H9 (cell line): ENCODE measurements around the gene ANKFY1. TPM values are rescaled to one million over a fixed set of nuclear protein-coding genes. Genes with fewer than 3 reads are reported as not detected.

Source experiments
- DNase-seq: peaks from one replicate; pipeline ENCODE4 v3.0.0-alpha.2; 2017
- H2AFZ ChIP-seq: one replicate; pipeline ENCODE4 v1.6.1; 2013; ENCODE audit warnings: mild to moderate bottlenecking, low read length, control low read depth, moderate library complexity
- H2AK5ac ChIP-seq: 2 replicates; pipeline ENCODE4 v1.6.1; 2013; ENCODE audit warnings: low read length, control low read depth, mixed read lengths; ENCODE audit not compliant: insufficient read length
- H2BK120ac ChIP-seq: one replicate; pipeline ENCODE4 v1.6.1; 2013; ENCODE audit warnings: low read depth, mild to moderate bottlenecking, low read length, control low read depth, inconsistent platforms; ENCODE audit not compliant: poor library complexity, severe bottlenecking
- H2BK12ac ChIP-seq: 2 replicates; pipeline ENCODE4 v1.6.1; 2013; ENCODE audit warnings: low read length, control low read depth, mixed read lengths, low read depth; ENCODE audit not compliant: insufficient read length
- H2BK15ac ChIP-seq: 2 replicates; pipeline ENCODE4 v1.6.1; 2013; ENCODE audit warnings: low read depth, low read length, control low read depth
- H2BK20ac ChIP-seq: one replicate; pipeline ENCODE4 v1.6.1; 2013; ENCODE audit warnings: low read depth, mild to moderate bottlenecking, low read length, control low read depth, inconsistent platforms; ENCODE audit not compliant: poor library complexity, severe bottlenecking
- H2BK5ac ChIP-seq: 2 replicates; pipeline ENCODE4 v1.6.1; 2013; ENCODE audit warnings: low read length, control low read depth, mixed read lengths; ENCODE audit not compliant: insufficient read length
- H3K14ac ChIP-seq: 2 replicates; pipeline ENCODE4 v1.6.1; 2013; ENCODE audit warnings: low read length, control low read depth; ENCODE audit not compliant: insufficient read depth
- H3K18ac ChIP-seq: 2 replicates; pipeline ENCODE4 v1.6.1; 2013; ENCODE audit warnings: low read depth, mild to moderate bottlenecking, mixed read lengths, low read length, control low read depth; ENCODE audit not compliant: insufficient read length
- H3K23ac ChIP-seq: 2 replicates; pipeline ENCODE4 v1.6.1; 2013; ENCODE audit warnings: low read length, control low read depth, mixed read lengths, low read depth; ENCODE audit not compliant: insufficient read length
- H3K23me2 ChIP-seq: 2 replicates; pipeline ENCODE4 v1.6.1; 2013; ENCODE audit warnings: low read depth, mild to moderate bottlenecking, mixed read lengths, low read length, control low read depth; ENCODE audit not compliant: insufficient read length, poor library complexity, severe bottlenecking
- H3K27ac ChIP-seq: 2 replicates; pipeline ENCODE4 v1.5.1; 2013; ENCODE audit warnings: low read length, control low read depth, mixed read lengths, low read depth; ENCODE audit not compliant: insufficient read length
- H3K27me3 ChIP-seq: 2 replicates; pipeline ENCODE4 v1.6.1; 2013; ENCODE audit warnings: low read length, control low read depth, inconsistent platforms; ENCODE audit not compliant: insufficient read depth
- H3K4ac ChIP-seq: 2 replicates; pipeline ENCODE4 v1.6.1; 2013; ENCODE audit warnings: low read depth, mild to moderate bottlenecking, control low read depth, inconsistent platforms, low read length, moderate library complexity
- H3K4me1 ChIP-seq: 2 replicates; pipeline ENCODE4 v1.6.1; 2013; ENCODE audit warnings: low read length, control low read depth, inconsistent platforms; ENCODE audit not compliant: insufficient read depth
- H3K4me2 ChIP-seq: 2 replicates; pipeline ENCODE4 v1.6.1; 2013; ENCODE audit warnings: low read length, control low read depth, mixed read lengths; ENCODE audit not compliant: insufficient read length, insufficient read depth
- H3K56ac ChIP-seq: 2 replicates; pipeline ENCODE4 v1.6.1; 2013; ENCODE audit warnings: low read depth, mild to moderate bottlenecking, mixed read lengths, low read length, control low read depth; ENCODE audit not compliant: insufficient read length
- H3K79me1 ChIP-seq: 2 replicates; pipeline ENCODE4 v1.6.1; 2013; ENCODE audit warnings: low read depth, mild to moderate bottlenecking, moderate library complexity, low read length, control low read depth, inconsistent platforms; ENCODE audit not compliant: insufficient read depth, poor library complexity, severe bottlenecking
- H3K79me2 ChIP-seq: 2 replicates; pipeline ENCODE4 v1.6.1; 2013; ENCODE audit warnings: low read length, control low read depth, inconsistent platforms; ENCODE audit not compliant: insufficient read depth
- H3K9ac ChIP-seq: 2 replicates; pipeline ENCODE4 v1.6.1; 2013; ENCODE audit warnings: low read length, control low read depth, mixed read lengths; ENCODE audit not compliant: insufficient read length; ENCODE audit errors: extremely low read depth
- H3K9me3 ChIP-seq: one replicate; pipeline ENCODE4 v1.6.1; 2013; ENCODE audit warnings: low read depth, low read length, inconsistent platforms; ENCODE audit not compliant: control insufficient read depth
- H3T11ph ChIP-seq: one replicate; pipeline ENCODE4 v1.6.1; 2013; ENCODE audit warnings: mild to moderate bottlenecking, low read length, control low read depth, inconsistent platforms
- H4K20me1 ChIP-seq: one replicate; pipeline ENCODE4 v1.6.1; 2013; ENCODE audit not compliant: control insufficient read depth, insufficient read length, insufficient read depth
- H4K5ac ChIP-seq: 2 replicates; pipeline ENCODE4 v1.6.1; 2013; ENCODE audit warnings: low read depth, mild to moderate bottlenecking, mixed read lengths, low read length, control low read depth; ENCODE audit not compliant: insufficient read length
- H4K8ac ChIP-seq: replicated peaks from 2 replicates; pipeline ENCODE4 v1.6.1; 2013; ENCODE audit warnings: low read length, control low read depth, mixed read lengths, low read depth; ENCODE audit not compliant: insufficient read length
- H4K91ac ChIP-seq: 2 replicates; pipeline ENCODE4 v1.6.1; 2013; ENCODE audit warnings: low read depth, mild to moderate bottlenecking, moderate library complexity, mixed read lengths, low read length, control low read depth; ENCODE audit not compliant: insufficient read length
- H3K27ac Mint-ChIP-seq, 3 experiments: 2 replicates in 2 of 3; 3 replicates in 1 of 3; pipeline ENCODE4 v1.8.0; 2020 to 2021; ENCODE audit warnings: mixed read lengths in 3 of 3, mild to moderate bottlenecking in 1 of 3, moderate library complexity in 1 of 3
- H3K27me3 Mint-ChIP-seq: 2 replicates; pipeline ENCODE4 v1.8.0; 2021; ENCODE audit warnings: low read depth, mild to moderate bottlenecking, moderate library complexity, mixed read lengths
- H3K36me3 Mint-ChIP-seq, 3 experiments: 2 replicates in 2 of 3; 3 replicates in 1 of 3; pipeline ENCODE4 v1.8.0; 2020 to 2021; ENCODE audit warnings: low read depth in 3 of 3, mixed read lengths in 3 of 3; ENCODE audit not compliant: insufficient read depth in 1 of 3
- H3K4me1 Mint-ChIP-seq, 2 experiments: 2 replicates each; pipeline ENCODE4 v1.8.0; 2020; ENCODE audit warnings: mixed read lengths in 2 of 2
- H3K4me3 Mint-ChIP-seq, 2 experiments: 2 replicates in 1 of 2; 3 replicates in 1 of 2; pipeline ENCODE4 v1.8.0; 2020 to 2021; ENCODE audit warnings: mild to moderate bottlenecking in 2 of 2, mixed read lengths in 2 of 2, moderate library complexity in 1 of 2
- H3K9me3 Mint-ChIP-seq, 2 experiments: 2 replicates in 1 of 2; 3 replicates in 1 of 2; pipeline ENCODE4 v1.8.0; 2020; ENCODE audit warnings: mild to moderate bottlenecking in 2 of 2, mixed read lengths in 2 of 2, moderate library complexity in 1 of 2
- WGBS: extraction: QIAGEN DNeasy Blood & Tissue Kit; methylation state at CpG from one replicate; pipeline ENCODE4 v1.1.7; 2013; ENCODE audit warnings: missing lambda C conversion rate, low lambda C conversion rate, mixed read lengths; ENCODE audit not compliant: insufficient read length; ENCODE audit errors: extremely low coverage; 5-methylcytosine and 5-hydroxymethylcytosine counted together
- total RNA-seq: library from RNA; stranded (reverse); gene quantifications from 2 replicates; pipeline ENCODE4 v1.2.1, GENCODE V29; 2021
- TF ChIP-seq, protein P1 (sequence below): fragments of 200-600 bp; sonication (generic); conservative IDR thresholded peaks from 3 replicates; pipeline ENCODE4 v1.8.0; 2021; ENCODE audit warnings: antibody characterized with exemption, mild to moderate bottlenecking

Gene ANKFY1
- total RNA-seq, 1 experiment from 2014 or later: 51.9 TPM

DNA sequence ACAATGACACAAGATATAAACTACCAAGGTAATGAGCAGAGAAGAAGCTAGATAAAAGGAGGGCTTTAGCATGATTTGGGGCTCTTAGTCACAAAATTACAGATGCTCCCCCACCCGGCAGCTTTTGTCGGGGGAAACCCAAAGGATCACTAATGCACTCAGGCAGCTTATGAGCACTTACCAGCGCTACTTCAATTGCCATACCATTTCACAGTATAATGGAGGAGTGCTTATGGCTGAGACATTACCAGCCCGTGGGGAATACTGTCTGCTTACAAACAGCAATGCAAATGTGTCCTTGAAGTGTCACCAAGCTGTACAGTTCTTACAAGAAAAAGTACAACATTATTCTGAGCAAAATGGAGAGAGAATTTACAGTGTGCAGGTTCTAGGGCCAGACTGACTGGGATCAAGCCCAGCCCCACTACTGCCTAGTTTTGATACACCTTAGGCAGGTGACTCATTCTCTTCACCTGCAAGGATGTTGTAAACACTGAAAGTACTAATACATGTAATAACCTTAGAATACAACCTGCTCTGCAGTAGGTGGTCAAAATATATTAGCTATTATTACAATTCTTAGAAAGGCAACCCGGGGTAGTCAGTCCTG lies 16.3 kb downstream of the ANKFY1 start:
- H3K27me3 Mint-ChIP-seq: no peaks in the 10 kb centered on the region
- peaks cover 4% of the 10 kb centered on the region for H4K20me1 ChIP-seq
- peaks cover 13% of the 10 kb centered on the region for H3K79me1 ChIP-seq
- no peak overlapping the region for H2BK20ac ChIP-seq
- H3K9ac ChIP-seq: no peak overlapping the region
- H2AFZ ChIP-seq: no peak overlapping the region
- H2AK5ac ChIP-seq: no peak overlapping the region
- no peak overlapping the region for H4K8ac ChIP-seq
- no peak overlapping the region for H3K27ac Mint-ChIP-seq
- no peak overlapping the region for H3K56ac ChIP-seq
- H3K14ac ChIP-seq: no peak overlapping the region
- H3K27me3 ChIP-seq: no peaks in the 10 kb centered on the region
- no peak overlapping the region for H2BK5ac ChIP-seq
- H3K9me3 ChIP-seq: no peaks in the 10 kb centered on the region
- DNase-seq: no peak
- no peak overlapping the region for H3K18ac ChIP-seq
- H3T11ph ChIP-seq: no peak overlapping the region
- H3K4me1 ChIP-seq: peaks cover 5% of the 10 kb centered on the region; the same call in 1 of the 2 replicates
- H3K4ac ChIP-seq: no peak overlapping the region
- no peak overlapping the region for H2BK15ac ChIP-seq
- no peak overlapping the region for H2BK12ac ChIP-seq
- no peaks in the 10 kb centered on the region for H3K9me3 Mint-ChIP-seq
- no CpG with 5 or more reads among the region's 5 CpGs for WGBS
- H3K36me3 Mint-ChIP-seq: peaks cover 0 to 5% (median 4%) of the 10 kb centered on the region in 3 experiments; a peak in 2 of 7 replicates
- peaks cover 13% of the 10 kb centered on the region; the same call in 1 of the 2 replicates for H3K79me2 ChIP-seq
- H3K4me3 Mint-ChIP-seq: no peak overlapping the region
- H4K5ac ChIP-seq: no peak overlapping the region
- no peak overlapping the region for H3K23ac ChIP-seq
- H3K23me2 ChIP-seq: no peaks in the 10 kb centered on the region
- H3K4me2 ChIP-seq: no peak overlapping the region
- H4K91ac ChIP-seq: no peak overlapping the region
- no peak overlapping the region for H2BK120ac ChIP-seq
- TF ChIP-seq, protein P1, sequence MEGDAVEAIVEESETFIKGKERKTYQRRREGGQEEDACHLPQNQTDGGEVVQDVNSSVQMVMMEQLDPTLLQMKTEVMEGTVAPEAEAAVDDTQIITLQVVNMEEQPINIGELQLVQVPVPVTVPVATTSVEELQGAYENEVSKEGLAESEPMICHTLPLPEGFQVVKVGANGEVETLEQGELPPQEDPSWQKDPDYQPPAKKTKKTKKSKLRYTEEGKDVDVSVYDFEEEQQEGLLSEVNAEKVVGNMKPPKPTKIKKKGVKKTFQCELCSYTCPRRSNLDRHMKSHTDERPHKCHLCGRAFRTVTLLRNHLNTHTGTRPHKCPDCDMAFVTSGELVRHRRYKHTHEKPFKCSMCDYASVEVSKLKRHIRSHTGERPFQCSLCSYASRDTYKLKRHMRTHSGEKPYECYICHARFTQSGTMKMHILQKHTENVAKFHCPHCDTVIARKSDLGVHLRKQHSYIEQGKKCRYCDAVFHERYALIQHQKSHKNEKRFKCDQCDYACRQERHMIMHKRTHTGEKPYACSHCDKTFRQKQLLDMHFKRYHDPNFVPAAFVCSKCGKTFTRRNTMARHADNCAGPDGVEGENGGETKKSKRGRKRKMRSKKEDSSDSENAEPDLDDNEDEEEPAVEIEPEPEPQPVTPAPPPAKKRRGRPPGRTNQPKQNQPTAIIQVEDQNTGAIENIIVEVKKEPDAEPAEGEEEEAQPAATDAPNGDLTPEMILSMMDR: no peak
- peaks cover 20 to 23% of the 10 kb centered on the region in 2 experiments for H3K4me1 Mint-ChIP-seq
- no peak overlapping the region for H3K27ac ChIP-seq
